ENCODE data around the gene MTA2. TPM values are rescaled to one million over a fixed set of nuclear protein-coding genes. Genes with fewer than 3 reads are reported as not detected.

Gene MTA2
- total and polyA plus RNA-seq, 10 of the 15 experiments (the other 5 are each of a cell fraction or from before 2014, with no cell fraction given) = 6.7 to 201 (median 113) TPM

GRCh38 chr11:62573006-62573591 lies 28.6 kb downstream of the MTA2 start:
- H3K9ac ChIP-seq (ENCODE audit: control insufficient read depth, insufficient read depth, low read length) = peak overlapping the region; percentile 98
- ATAC-seq (peak; percentile 26), FAIRE-seq (no peak), DNase-seq (ENCODE audit: low read depth, low spot score) (no peak)
- H3K27me3 ChIP-seq (replicated peaks in 1 of 2; ENCODE audit: control insufficient read depth in 2 of 2, insufficient read depth in 2 of 2, low read length in 1 of 2) = no peaks in the 10 kb centered on the region
- ChIA-PET POLR2A (interaction anchor here (0.6 to 5.0 kb wide), 28 partner anchors 8 to 198 kb away, joined by 3 to 37 read pairs (median 5); partner anchors contain the start of genes B3GAT3, C11orf98, CSKMT and HNRNPUL2), RAD21 (ENCODE audit: unreplicated experiment) (interaction anchor here (0.8 to 3.3 kb wide), 17 partner anchors 8 to 198 kb away, joined by 3 to 27 read pairs (median 5); partner anchors contain the start of genes AHNAK, B3GAT3, C11orf98 and CSKMT), CTCF (interaction anchor here (0.8 to 4.4 kb wide), 9 partner anchors 15 to 174 kb away, joined by 3 to 56 read pairs (median 5); partner anchors contain the start of gene TUT1), SMC1A (ENCODE audit: uncharacterized antibody, unreplicated experiment) (interaction anchor here (1.0 to 2.2 kb wide), 10 partner anchors 14 to 464 kb away, joined by 3 to 14 read pairs (median 5); partner anchors contain the start of gene TUT1)
- H3K4me2 ChIP-seq (ENCODE audit: control insufficient read depth, insufficient read depth) = peak overlapping the region; percentile 80
- 1% methylated on average over 33 of the region's 33 CpGs for WGBS (ENCODE audit: insufficient coverage, insufficient replicate concordance, low lambda C conversion rate, missing lambda C conversion rate)
- H3K4me1 ChIP-seq (ENCODE audit: control insufficient read depth, insufficient read depth, low read length) = peaks cover 24% of the 10 kb centered on the region
- no peaks in the 10 kb centered on the region for H4K20me1 ChIP-seq (ENCODE audit: control insufficient read depth, insufficient read depth)
- peaks cover 14 to 38% of the 10 kb centered on the region in 2 experiments for H3K36me3 ChIP-seq (ENCODE audit: control insufficient read depth in 2 of 2, insufficient read depth in 2 of 2, low read length in 1 of 2)
- peak overlapping the region; percentile 86 for H2AFZ ChIP-seq (ENCODE audit: control insufficient read depth, low read depth, low read length)
- in situ Hi-C loops (cut with MboI) (no loop called here), intact Hi-C loops (cut with micrococcal nuclease; ENCODE audit: unreplicated experiment) (no loop called here)
- H3K27ac ChIP-seq (ENCODE audit: control insufficient read depth, insufficient read depth) = peak overlapping the region; percentile 93
- H3K4me3 ChIP-seq = peak overlapping the region; percentile 99
- TF ChIP-seq FOS (IDR thresholded peaks at IDR 0.05; ENCODE audit: borderline replicate concordance, extremely low read depth, insufficient read length) = no peak
- TF ChIP-seq RCOR1 (conservative IDR thresholded peaks at IDR 0.05; ENCODE audit: low read depth, low read length) = no peak
- TF ChIP-seq SRF (IDR thresholded peaks at IDR 0.05; ENCODE audit: low read depth in 2 of 2, low read length in 2 of 2) = no peak
- TF ChIP-seq IRF5 (IDR thresholded peaks at IDR 0.05; ENCODE audit: borderline replicate concordance) = no peak
- TF ChIP-seq SUZ12 (IDR thresholded peaks at IDR 0.05; ENCODE audit: unreplicated experiment) = no peak
- 0 out of 2 replicates have a peak, but pooled peaks have one; percentile 20 for TF ChIP-seq WRNIP1 (IDR thresholded peaks at IDR 0.05; ENCODE audit: borderline replicate concordance, low read depth, low read length)
- 0 out of 2 replicates have a peak, but pooled peaks have one; percentile 28 for TF ChIP-seq GATAD2B (conservative IDR thresholded peaks at IDR 0.05; ENCODE audit: low read depth)
- peak; percentile 14; the same call in 1 of the 2 replicates for TF ChIP-seq DPF2 (IDR thresholded peaks at IDR 0.05)
- 0 out of 2 replicates have a peak, but pooled peaks have one; percentile 27 for TF ChIP-seq MTA2 (IDR thresholded peaks at IDR 0.05; ENCODE audit: low read depth)
- no peak for TF ChIP-seq CBX5 (IDR thresholded peaks at IDR 0.05; ENCODE audit: low read depth)
- no peak for TF ChIP-seq E2F4 (IDR thresholded peaks at IDR 0.05; ENCODE audit: low read depth, low read length)
- no peak for TF ChIP-seq USF1 (IDR thresholded peaks at IDR 0.05; ENCODE audit: borderline replicate concordance, extremely low read length, insufficient read depth, low read depth, low read length)
- TF ChIP-seq PAX5 (IDR thresholded peaks at IDR 0.05; ENCODE audit: borderline replicate concordance, low read depth, low read length) = no peak
- TSS peak; percentile 86 for BruUV-seq (replicated peaks)
- H3K79me2 ChIP-seq (ENCODE audit: control insufficient read depth, insufficient read depth, low read length) = peaks cover 59% of the 10 kb centered on the region
- H3K9me3 ChIP-seq (replicated peaks; ENCODE audit: control insufficient read depth, insufficient read depth, low read length) = no peaks in the 10 kb centered on the region

Measured in GM12878 (cell line).